GM18505 (cell line): ENCODE measurements around the gene PAWR.
A peak's percentile ranks its signal among the peaks of the same experiment; 100 is the strongest.
"Not testable (repeated sequence)": the region's sequence is repeated elsewhere in the genome, so short reads cannot be mapped to it uniquely, and the experiment has no call there.

Experiments used
- ATAC-seq: cut with Tn5 transposase; IDR thresholded peaks from one replicate; pipeline ENCODE4 v1.9.1; 2021; ENCODE audit not compliant: unreplicated experiment
- POLR2A ChIP-seq: IDR thresholded peaks from 4 replicates; pipeline ENCODE4 v1.6.1; 2011; ENCODE audit warnings: borderline replicate concordance; ENCODE audit not compliant: insufficient read depth, insufficient read length; ENCODE audit errors: extremely low read depth

PAWR gene

DNA sequence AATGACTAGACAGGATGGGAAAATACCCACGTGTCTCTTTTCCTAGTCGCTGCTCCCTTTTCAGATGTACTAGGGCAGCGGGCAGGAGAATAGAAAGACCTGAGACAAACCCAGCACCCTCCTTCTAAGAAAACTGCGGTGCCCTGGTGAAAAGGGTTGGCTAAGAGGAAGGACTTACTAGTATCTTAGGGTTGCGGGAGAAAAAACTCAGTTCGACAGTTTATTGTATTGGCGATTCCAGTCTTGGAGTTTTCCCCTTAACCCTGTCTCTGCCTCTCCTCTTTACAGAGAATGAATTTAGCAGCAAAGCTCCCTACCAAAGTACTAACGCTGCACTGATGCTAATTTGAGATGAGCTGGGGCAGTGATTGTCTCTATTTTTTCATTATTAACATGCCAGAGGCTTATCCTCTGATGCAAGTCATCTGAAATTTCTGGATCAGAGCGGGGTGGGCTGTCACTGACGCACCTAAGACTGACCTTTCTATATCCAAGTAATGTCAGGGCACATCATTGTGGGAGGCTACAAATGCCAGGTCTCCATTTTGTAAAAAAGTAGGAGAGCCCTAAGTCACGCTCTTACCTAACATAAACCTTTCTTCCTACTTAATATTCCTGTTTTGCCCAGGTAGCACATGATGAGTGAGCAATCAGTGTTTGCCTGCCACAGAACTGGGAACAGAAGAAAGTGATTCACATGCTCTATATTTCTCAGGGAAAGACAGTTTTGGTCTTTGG, 916 bp upstream of the PAWR start:
- ATAC-seq: no peak
- TF ChIP-seq POLR2A: no peak

DNA sequence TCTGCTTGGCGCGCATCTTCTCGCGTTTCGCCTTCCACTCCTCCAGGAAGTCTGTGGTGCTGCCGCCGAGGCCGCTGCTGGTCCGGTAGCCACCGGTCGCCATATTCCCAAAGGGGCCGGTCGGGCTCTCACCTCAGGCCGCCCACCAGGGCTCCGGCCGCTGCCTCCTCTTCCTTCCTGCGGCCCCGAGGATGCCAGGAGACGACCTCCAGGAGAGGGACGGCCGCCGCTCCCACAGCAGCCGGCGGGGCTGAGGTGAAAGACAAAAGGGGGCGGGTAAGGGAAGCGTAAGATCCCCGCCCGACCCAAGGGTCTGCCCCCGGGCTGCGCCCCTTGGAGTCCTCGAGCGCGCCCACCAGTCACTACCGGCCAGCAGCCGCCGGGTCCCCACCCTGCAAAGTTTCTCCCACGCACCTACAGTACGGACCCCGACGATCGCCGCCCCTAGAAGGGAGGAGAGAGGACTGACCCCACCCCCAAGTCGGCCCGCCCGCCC, 574 bp downstream of the PAWR start:
- peak; percentile 21 for ATAC-seq

DNA sequence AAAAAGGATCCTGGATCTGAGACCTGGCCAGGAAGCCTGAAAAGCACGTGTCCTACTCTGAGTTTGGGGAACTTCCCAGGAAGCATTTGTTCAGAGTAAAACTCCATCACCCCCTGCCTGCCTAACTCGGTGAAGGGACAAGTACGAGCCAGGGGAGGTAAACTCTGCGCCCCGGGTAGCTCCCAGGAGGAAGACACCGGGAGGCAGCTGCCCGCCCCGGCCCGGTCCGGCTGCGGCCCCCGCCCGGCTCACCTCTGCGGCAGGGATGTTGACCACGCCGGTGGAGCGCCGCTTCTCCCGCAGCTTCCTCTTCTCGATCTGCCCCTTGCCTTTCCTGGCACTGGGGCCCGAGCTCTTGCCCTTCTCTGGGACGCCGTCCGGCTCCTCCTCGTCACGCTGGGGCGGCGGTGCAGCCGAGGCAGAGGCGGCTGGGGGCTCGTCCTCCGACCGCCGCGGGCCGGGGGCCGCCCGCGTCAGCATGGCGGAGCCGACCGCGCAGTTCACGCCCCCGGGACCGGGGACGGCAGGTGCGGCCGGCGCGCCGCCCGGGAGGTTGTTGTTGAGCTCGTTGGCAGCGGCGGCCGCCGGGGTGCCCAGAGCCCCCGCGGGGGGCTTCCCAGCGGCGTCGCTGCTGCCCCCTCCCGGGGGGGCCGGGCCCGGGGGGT, 1.2 kb downstream of the PAWR start:
- TF ChIP-seq POLR2A: no peak
- peak; percentile 29 for ATAC-seq

More for the DNA sequence above, 574 bp downstream of the PAWR start:
- TF ChIP-seq POLR2A: peak; percentile 38

- ATAC-seq: no peak
- TF ChIP-seq POLR2A: no peak
These were observed 1.7 kb downstream of the PAWR start for GRCh38 chr12:79689061-79689476.

DNA sequence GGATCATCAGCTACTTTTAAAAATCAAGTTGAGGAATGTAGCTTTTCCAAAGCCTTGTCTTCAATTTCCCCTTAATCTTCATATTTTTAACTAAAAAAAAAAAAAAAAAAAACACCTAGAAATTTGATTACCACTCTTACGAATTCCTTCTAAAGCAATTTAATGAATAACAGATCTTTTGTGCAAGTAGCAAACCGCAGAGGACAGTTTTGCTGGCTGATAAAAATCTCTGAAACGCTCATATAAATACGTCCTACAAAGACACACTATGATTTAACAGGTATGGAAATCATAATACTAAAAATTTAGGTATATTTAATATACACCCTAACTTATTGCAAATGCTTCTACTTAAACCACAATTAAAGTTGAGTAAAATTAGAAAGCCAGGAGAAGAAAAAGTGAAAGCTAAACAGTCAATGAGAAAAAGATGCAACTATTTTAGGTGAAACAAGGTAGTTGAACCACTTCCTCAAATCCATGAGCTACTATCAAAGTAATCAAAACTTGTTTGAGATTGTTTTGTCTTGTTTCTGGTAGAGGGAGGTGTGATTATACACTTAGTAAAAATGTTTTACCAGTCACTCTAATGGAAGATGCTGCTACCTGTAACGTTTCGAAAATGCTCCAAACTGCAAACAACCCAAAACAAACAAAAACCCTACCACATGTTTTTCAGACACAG, 2.2 kb downstream of the PAWR start:
- ATAC-seq: no peak

DNA sequence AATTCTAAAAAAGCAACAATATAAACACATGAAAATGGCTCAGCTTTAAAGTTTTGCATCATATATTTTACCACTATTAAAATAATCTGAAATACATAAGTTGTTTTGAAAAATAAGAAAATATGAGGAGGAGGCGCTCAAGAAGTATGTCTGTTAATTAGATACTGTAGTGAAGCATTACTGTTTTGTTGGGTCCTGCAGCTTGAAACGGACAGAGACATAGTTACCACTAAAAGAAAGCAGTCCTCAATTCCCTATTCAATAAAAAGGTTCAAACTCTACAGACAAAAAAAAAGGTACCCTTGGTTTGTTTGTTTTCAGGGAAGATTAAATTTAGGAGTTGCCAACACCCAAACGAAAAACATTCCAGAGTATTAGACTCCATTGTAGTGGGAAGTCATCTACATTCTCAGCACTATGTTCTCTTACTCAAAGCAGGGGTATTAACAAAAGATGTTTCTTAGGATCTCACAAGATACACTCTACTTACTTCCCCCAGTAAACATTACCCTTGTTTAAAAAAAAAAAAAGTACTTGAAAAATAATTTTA, 3.0 kb downstream of the PAWR start:
- no peak for ATAC-seq
- TF ChIP-seq POLR2A: no peak

More for the DNA sequence above, 2.2 kb downstream of the PAWR start:
- TF ChIP-seq POLR2A: no peak

DNA sequence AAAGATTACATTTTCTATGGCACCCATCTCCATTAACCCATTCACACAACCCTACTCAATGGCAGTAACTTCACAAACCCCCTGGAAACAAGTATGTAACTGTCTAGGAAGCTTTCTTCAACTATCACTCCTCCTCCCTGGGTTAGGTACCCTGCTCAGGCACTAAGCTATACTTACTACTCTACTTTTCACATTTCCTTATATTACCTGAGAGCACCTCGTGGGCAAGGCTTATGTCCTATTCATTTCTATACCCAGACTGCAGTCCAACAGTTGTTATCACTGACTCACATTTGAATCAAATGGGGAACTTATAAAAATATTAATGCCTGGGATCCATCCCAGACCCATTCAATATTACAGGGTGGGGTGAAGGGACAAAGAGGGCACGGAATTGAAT, 4.6 kb downstream of the PAWR start:
- ATAC-seq: no peak
- no peak for TF ChIP-seq POLR2A

DNA sequence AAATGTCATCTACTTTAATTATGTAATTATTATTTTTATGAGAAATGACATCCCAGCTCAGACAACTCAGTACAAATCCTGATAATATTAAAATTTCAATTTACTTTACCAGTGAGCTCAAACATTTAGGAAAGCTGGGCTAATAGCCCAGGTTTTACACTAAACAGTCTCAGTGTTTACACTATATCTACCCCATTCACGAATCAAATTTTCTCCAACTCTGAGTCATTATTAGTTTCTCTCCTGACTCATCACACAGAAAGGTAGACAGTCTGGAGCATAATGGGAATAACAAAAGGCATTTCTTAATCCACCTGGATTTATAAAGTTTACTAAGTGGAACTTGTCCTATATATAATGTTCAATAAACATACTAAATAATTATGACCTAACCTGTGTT, 5.7 kb downstream of the PAWR start:
- ATAC-seq: no peak
- no peak for TF ChIP-seq POLR2A

- ATAC-seq: not testable (repeated sequence)
These were observed 6.4 kb downstream of the PAWR start for GRCh38 chr12:79684338-79684737.

DNA sequence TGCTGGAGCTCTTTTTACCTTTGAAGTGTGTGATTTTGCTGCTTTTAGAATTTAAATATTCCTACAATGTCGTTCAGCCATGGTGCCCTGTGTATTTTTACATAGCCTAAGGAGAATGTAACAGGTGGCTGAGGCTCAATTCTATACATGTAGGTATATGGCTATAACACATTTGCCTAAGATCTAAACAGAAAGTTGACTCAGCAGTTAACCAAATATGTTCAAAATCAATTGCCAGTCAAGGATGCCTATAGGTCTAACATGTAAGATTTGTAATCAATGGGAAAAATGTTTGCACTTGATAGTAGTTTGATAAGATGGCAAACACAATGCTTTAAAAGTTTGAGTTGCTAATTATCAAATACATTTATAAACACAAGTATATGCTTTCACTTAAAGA, 8.2 kb downstream of the PAWR start:
- TF ChIP-seq POLR2A: no peak
- no peak for ATAC-seq

GRCh38 chr12:79681008-79681590, 9.7 kb downstream of the PAWR start:
- ATAC-seq: no peak
- no peak for TF ChIP-seq POLR2A

DNA sequence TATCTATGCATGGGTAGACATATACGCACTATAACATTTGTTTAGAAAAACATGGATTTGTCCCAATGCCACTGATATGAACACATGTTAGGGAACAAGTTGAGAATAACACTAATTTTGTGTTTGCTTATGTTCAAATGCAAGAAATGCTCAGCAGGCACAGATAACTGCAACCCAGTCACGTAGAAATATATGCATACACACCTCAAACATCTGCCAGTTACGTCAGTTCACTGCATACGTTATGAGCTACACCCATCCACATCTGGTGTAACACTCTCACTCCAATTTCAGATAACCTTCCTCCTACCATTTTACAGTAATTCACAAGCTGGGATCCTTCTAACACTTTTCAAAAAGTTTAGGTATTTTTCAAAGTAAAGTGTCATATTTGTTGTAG, 10.7 kb downstream of the PAWR start:
- TF ChIP-seq POLR2A: no peak
- no peak for ATAC-seq

DNA sequence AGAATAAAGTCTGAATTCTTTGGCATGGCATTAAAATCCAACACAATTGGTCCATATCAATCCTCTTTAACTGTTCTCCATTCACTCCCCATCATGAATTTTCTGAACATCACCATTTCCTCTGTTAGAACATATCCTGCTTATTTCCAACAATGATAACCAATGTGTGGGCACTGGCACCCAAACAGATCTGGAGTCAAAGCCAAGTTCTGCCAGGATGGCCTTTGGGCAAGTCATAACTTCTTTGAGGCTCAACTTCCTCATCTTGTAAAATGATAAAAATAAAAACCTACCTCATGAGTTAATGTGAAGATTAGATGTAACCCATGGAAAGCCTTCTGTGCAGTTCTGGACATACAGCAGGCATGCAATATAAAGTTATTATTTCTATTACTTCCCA, 12.5 kb downstream of the PAWR start:
- ATAC-seq: no peak
- TF ChIP-seq POLR2A: no peak
